Hepatocyte (in vitro differentiated cells): ENCODE measurements around the gene AKIRIN1. TPM values are rescaled to one million over a fixed set of nuclear protein-coding genes. Genes with fewer than 3 reads are reported as not detected.

Experiments used
- DNase-seq: peaks from one replicate; pipeline ENCODE4 v3.0.0-alpha.2; 2016; ENCODE audit warnings: low spot score
- H2AFZ ChIP-seq: fragments of 200-600 bp; sonication (generic); 2 replicates; pipeline ENCODE4 v1.6.0; 2016; ENCODE audit warnings: antibody characterized with exemption, mild to moderate bottlenecking
- H3K27ac ChIP-seq: fragments of 200-600 bp; sonication (generic); 2 replicates; pipeline ENCODE4 v1.5.1; 2016; ENCODE audit warnings: mild to moderate bottlenecking
- H3K27me3 ChIP-seq: fragments of 200-600 bp; sonication (generic); 2 replicates; pipeline ENCODE4 v1.6.1; 2016
- H3K36me3 ChIP-seq: fragments of 200-600 bp; sonication (generic); replicated peaks from 2 replicates; pipeline ENCODE4 v1.5.1; 2016; ENCODE audit warnings: low read depth; ENCODE audit not compliant: insufficient read depth
- H3K4me1 ChIP-seq: fragments of 200-600 bp; sonication (generic); 2 replicates; pipeline ENCODE4 v1.5.1; 2016; ENCODE audit warnings: mild to moderate bottlenecking, moderate library complexity; ENCODE audit not compliant: insufficient read depth
- H3K4me2 ChIP-seq: fragments of 200-600 bp; sonication (generic); 2 replicates; pipeline ENCODE4 v1.6.0; 2016
- H3K4me3 ChIP-seq: fragments of 200-600 bp; sonication (generic); 2 replicates; pipeline ENCODE4 v1.5.1; 2016; ENCODE audit warnings: mild to moderate bottlenecking
- H3K79me2 ChIP-seq: fragments of 200-600 bp; sonication (generic); 2 replicates; pipeline ENCODE4 v1.6.0; 2017; ENCODE audit warnings: mild to moderate bottlenecking
- H3K9me2 ChIP-seq: fragments of 200-600 bp; sonication (generic); replicated peaks from 2 replicates; pipeline ENCODE4 v1.6.0; 2017; ENCODE audit warnings: mild to moderate bottlenecking; ENCODE audit not compliant: insufficient read depth
- H3K9me3 ChIP-seq: fragments of 200-600 bp; sonication (generic); 2 replicates; pipeline ENCODE4 v1.5.1; 2016; ENCODE audit warnings: low read depth, mild to moderate bottlenecking
- H4K20me1 ChIP-seq: fragments of 200-600 bp; sonication (generic); 2 replicates; pipeline ENCODE4 v1.6.0; 2016; ENCODE audit warnings: mild to moderate bottlenecking; ENCODE audit not compliant: insufficient read depth, poor library complexity, severe bottlenecking
- CTCF ChIP-seq: fragments of 200-600 bp; sonication (generic); IDR thresholded peaks from 2 replicates; pipeline ENCODE4 v1.5.1; 2016; ENCODE audit warnings: antibody characterized with exemption, mild to moderate bottlenecking; ENCODE audit not compliant: poor library complexity
- EZH2 ChIP-seq: fragments of 200-600 bp; sonication (generic); IDR thresholded peaks from 2 replicates; pipeline ENCODE4 v1.6.1; 2016; ENCODE audit warnings: antibody characterized with exemption, mild to moderate bottlenecking, borderline replicate concordance
- EZH2phosphoT487 ChIP-seq: fragments of 200-600 bp; sonication (generic); IDR thresholded peaks from one replicate; pipeline ENCODE4 v1.6.1; 2018; ENCODE audit warnings: antibody characterized with exemption, mild to moderate bottlenecking, low read depth, moderate library complexity; ENCODE audit not compliant: unreplicated experiment, severe bottlenecking
- WGBS: methylation state at CpG from one replicate; pipeline ENCODE4 v1.1.6; 2016; ENCODE audit warnings: low lambda C conversion rate; ENCODE audit errors: missing lambda C conversion rate; 5-methylcytosine and 5-hydroxymethylcytosine counted together
- polyA plus RNA-seq: library from polyadenylated mRNA; unstranded; fragments of >200 nt; fragmentation: Nextera tagmentation; extraction: Ambion mirVana; gene quantifications from 2 replicates; pipeline ENCODE4 v1.2.1, GENCODE V29; 2016
- total RNA-seq: library from RNA; depleted of rRNA; stranded (reverse); fragments of >200 nt; gene quantifications from 2 replicates; pipeline ENCODE4 v1.2.3, GENCODE V29; 2014

The AKIRIN1 gene
- total and polyA plus RNA-seq, 2 experiments from 2014 or later, result 75.1 to 77.3 TPM

GRCh38 chr1:38990386-38990737 lies 714 bp upstream of the AKIRIN1 start:
- Histone ChIP-seq H3K36me3 (no peaks in the 10 kb centered on the region), H3K4me1 (peaks cover 14% of the 10 kb centered on the region), H3K9me2 (no peaks in the 10 kb centered on the region), H3K4me3 (peak overlapping the region; percentile 57), H3K9me3 (no peaks in the 10 kb centered on the region), H3K4me2 (peak overlapping the region; percentile 89), H3K27me3 (no peaks in the 10 kb centered on the region), H3K27ac (peak overlapping the region; percentile 93), H4K20me1 (peaks cover 36% of the 10 kb centered on the region), H2AFZ (peak overlapping the region; percentile 94), H3K79me2 (peaks cover 42% of the 10 kb centered on the region)
- DNase-seq, result peak; percentile 23
- WGBS, result 25% methylated on average over 5 of the region's 5 CpGs
- TF ChIP-seq CTCF (no peak), EZH2phosphoT487 (no peak), EZH2 (no peak)

GRCh38 chr1:38991638-38992411 lies 749 bp downstream of the AKIRIN1 start:
- H3K4me1 ChIP-seq, result peaks cover 13% of the 10 kb centered on the region
- no peaks in the 10 kb centered on the region for H3K9me3 ChIP-seq
- WGBS, result 2% methylated on average over 17 of the region's 30 CpGs
- H3K79me2 ChIP-seq, result peaks cover 56% of the 10 kb centered on the region
- peak overlapping the region; percentile 38 for H2AFZ ChIP-seq
- H3K27ac ChIP-seq, result peak overlapping the region; percentile 96
- H3K9me2 ChIP-seq, result no peaks in the 10 kb centered on the region
- peak; percentile 74 for DNase-seq
- no peaks in the 10 kb centered on the region for H3K36me3 ChIP-seq
- H3K4me2 ChIP-seq, result peak overlapping the region; percentile 87
- H4K20me1 ChIP-seq, result peaks cover 51% of the 10 kb centered on the region
- H3K27me3 ChIP-seq, result no peaks in the 10 kb centered on the region
- H3K4me3 ChIP-seq, result peak overlapping the region; percentile 84
- TF ChIP-seq CTCF (no peak), EZH2phosphoT487 (no peak), EZH2 (no peak)

GRCh38 chr1:38992412-38993111 lies 1.5 kb downstream of the AKIRIN1 start:
- H3K36me3 ChIP-seq, result no peaks in the 10 kb centered on the region
- peaks cover 58% of the 10 kb centered on the region for H4K20me1 ChIP-seq
- H3K27ac ChIP-seq, result peak overlapping the region; percentile 96

More at GRCh38 chr1:38992412-38993111, 1.5 kb downstream of the AKIRIN1 start:
- DNase-seq, result peak; percentile 31
- peak overlapping the region; percentile 84 for H3K4me3 ChIP-seq
- H3K4me2 ChIP-seq, result peak overlapping the region; percentile 87
- TF ChIP-seq CTCF, result no peak
- TF ChIP-seq EZH2, result no peak
- TF ChIP-seq EZH2phosphoT487, result no peak
- H2AFZ ChIP-seq, result no peak overlapping the region
- H3K9me3 ChIP-seq, result no peaks in the 10 kb centered on the region
- peaks cover 20% of the 10 kb centered on the region for H3K4me1 ChIP-seq
- H3K79me2 ChIP-seq, result peaks cover 64% of the 10 kb centered on the region
- no peaks in the 10 kb centered on the region for H3K27me3 ChIP-seq
- 10% methylated on average over 11 of the region's 11 CpGs for WGBS
- no peaks in the 10 kb centered on the region for H3K9me2 ChIP-seq
